ENCODE data around the gene ACSBG1. TPM values are rescaled to one million over a fixed set of nuclear protein-coding genes. Genes with fewer than 3 reads are reported as not detected.
A peak's percentile ranks its signal among the peaks of the same experiment; 100 is the strongest.

ACSBG1 gene
- total and polyA plus RNA-seq, 10 donors = 0.16 to 0.33 (median 0.25) TPM; not detected in 4

DNA sequence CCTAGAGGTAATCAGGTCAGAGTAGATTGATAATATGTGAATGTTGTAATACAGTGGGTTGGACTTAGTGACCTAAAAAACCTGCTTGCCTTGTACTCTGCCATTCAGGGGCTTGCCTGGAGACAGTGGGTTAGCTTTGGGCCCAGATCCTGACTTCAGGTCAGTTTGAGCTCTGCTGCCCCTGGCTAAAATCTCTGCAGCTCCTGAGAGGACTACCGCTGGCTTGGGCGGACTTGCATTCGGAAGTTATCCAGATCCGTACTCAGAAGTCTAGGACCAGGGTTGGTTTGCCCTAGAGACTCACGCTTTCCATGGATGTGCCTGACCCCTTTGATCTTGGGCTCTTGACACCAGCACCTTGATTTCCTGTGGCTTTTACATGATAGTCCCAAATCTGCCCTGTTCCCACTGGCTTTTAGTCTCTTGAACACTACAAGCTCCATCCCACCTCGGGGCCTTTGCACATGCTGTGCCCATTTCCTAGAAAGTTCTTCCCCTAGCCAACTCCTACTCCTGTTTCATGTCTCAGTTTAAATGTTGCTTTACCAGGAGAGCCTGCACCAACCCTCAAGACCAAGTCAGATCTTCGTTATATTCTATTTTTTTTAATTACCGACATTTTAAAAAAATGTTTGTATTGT lies 5.9 kb downstream of the ACSBG1 start:
- TF ChIP-seq, protein P1, sequence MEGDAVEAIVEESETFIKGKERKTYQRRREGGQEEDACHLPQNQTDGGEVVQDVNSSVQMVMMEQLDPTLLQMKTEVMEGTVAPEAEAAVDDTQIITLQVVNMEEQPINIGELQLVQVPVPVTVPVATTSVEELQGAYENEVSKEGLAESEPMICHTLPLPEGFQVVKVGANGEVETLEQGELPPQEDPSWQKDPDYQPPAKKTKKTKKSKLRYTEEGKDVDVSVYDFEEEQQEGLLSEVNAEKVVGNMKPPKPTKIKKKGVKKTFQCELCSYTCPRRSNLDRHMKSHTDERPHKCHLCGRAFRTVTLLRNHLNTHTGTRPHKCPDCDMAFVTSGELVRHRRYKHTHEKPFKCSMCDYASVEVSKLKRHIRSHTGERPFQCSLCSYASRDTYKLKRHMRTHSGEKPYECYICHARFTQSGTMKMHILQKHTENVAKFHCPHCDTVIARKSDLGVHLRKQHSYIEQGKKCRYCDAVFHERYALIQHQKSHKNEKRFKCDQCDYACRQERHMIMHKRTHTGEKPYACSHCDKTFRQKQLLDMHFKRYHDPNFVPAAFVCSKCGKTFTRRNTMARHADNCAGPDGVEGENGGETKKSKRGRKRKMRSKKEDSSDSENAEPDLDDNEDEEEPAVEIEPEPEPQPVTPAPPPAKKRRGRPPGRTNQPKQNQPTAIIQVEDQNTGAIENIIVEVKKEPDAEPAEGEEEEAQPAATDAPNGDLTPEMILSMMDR (IDR thresholded peaks at IDR 0.05 in 8 of 11, conservative IDR thresholded peaks at IDR 0.05 in 3 of 11) = no peak
- TF ChIP-seq POLR2AphosphoS5 (IDR thresholded peaks at IDR 0.05) (no peak), POLR2A (IDR thresholded peaks at IDR 0.05) (no peak)
- H3K27ac ChIP-seq = no peak overlapping the region
- H3K27me3 ChIP-seq (replicated peaks in 1 of 7) = peaks cover 0 to under 1% (median 0%) of the 10 kb centered on the region in 7 donors
- H3K4me1 ChIP-seq = no peaks in the 10 kb centered on the region
- no peaks in the 10 kb centered on the region for H3K36me3 ChIP-seq
- intact Hi-C loops (cut with DNase I; ENCODE audit: low total_unique reads) = no loop called here
- no peaks in the 10 kb centered on the region for H3K9me3 ChIP-seq
- 83 to 94% (median 88%) methylated on average over 8 of the region's 8 CpGs for WGBS, 5 donors
- H3K4me3 ChIP-seq = no peak overlapping the region
- peak; percentile 47 for DNase-seq

GRCh38 chr15:78225783-78226541 lies 8.4 kb downstream of the ACSBG1 start:
- H3K36me3 ChIP-seq = no peaks in the 10 kb centered on the region
- no peak for TF ChIP-seq POLR2A (IDR thresholded peaks at IDR 0.05)
- TF ChIP-seq, protein P1 (IDR thresholded peaks at IDR 0.05 in 8 of 11, conservative IDR thresholded peaks at IDR 0.05 in 3 of 11) = no peak
- no peak for TF ChIP-seq POLR2AphosphoS5 (IDR thresholded peaks at IDR 0.05)
- no peak overlapping the region for H3K4me3 ChIP-seq
- 69 to 89% (median 73%) methylated on average over 3 of the region's 3 CpGs for WGBS, 5 donors
- no peak for DNase-seq
- no peaks in the 10 kb centered on the region for H3K4me1 ChIP-seq
- H3K27me3 ChIP-seq (replicated peaks in 1 of 7) = no peaks in the 10 kb centered on the region
- H3K9me3 ChIP-seq = no peaks in the 10 kb centered on the region
- intact Hi-C loops (cut with DNase I; ENCODE audit: low total_unique reads) = no loop called here
- H3K27ac ChIP-seq = no peak overlapping the region

DNA sequence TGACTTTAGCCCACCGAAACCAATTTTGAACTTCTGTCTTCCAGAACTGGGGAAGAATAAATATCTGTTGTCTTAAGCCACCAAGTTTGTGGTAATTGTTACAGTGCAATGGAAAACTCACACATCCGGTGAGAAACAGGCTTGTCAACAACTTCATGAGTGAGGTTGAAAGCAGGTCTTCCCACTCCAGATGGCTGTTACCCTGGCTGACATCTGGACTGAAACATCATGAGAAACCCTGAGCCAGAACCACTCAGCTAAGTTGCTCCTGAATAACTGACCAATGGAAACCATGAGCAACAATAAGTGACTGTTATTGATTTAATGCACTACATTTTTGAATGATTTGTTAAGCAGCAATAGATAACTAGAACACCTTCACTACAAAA lies 10.3 kb downstream of the ACSBG1 start:
- no peak for TF ChIP-seq POLR2A (IDR thresholded peaks at IDR 0.05)
- intact Hi-C loops (cut with DNase I; ENCODE audit: low total_unique reads) = no loop called here

GRCh38 chr15:78223396-78224022 lies 10.9 kb downstream of the ACSBG1 start:
- WGBS, 5 donors = 57 to 66% (median 62%) methylated on average over 4 of the region's 4 CpGs
- DNase-seq = peak; percentile 12
- no peaks in the 10 kb centered on the region for H3K4me1 ChIP-seq

More for the DNA sequence above, 10.3 kb downstream of the ACSBG1 start:
- peak; percentile 6 for DNase-seq
- H3K27ac ChIP-seq = peak overlapping the region in 3 of 8 donors; percentile 10 to 39 (median 15)
- no peak overlapping the region for H3K4me3 ChIP-seq
- no peaks in the 10 kb centered on the region for H3K9me3 ChIP-seq
- WGBS, 5 donors = 83 to 93% (median 88%) methylated on average over 2 of the region's 2 CpGs
- no peaks in the 10 kb centered on the region for H3K27me3 ChIP-seq (replicated peaks in 1 of 7)
- no peaks in the 10 kb centered on the region for H3K4me1 ChIP-seq
- H3K36me3 ChIP-seq = no peaks in the 10 kb centered on the region

More at GRCh38 chr15:78223396-78224022, 10.9 kb downstream of the ACSBG1 start:
- no peaks in the 10 kb centered on the region for H3K27me3 ChIP-seq (replicated peaks in 1 of 7)
- H3K27ac ChIP-seq = peak overlapping the region in 3 of 8 donors; percentile 10 to 39 (median 15)
- H3K36me3 ChIP-seq = no peaks in the 10 kb centered on the region
- no peaks in the 10 kb centered on the region for H3K9me3 ChIP-seq
- no peak overlapping the region for H3K4me3 ChIP-seq
- TF ChIP-seq POLR2A (IDR thresholded peaks at IDR 0.05) (no peak), POLR2AphosphoS5 (IDR thresholded peaks at IDR 0.05) (no peak)
- TF ChIP-seq, protein P1 (IDR thresholded peaks at IDR 0.05 in 8 of 11, conservative IDR thresholded peaks at IDR 0.05 in 3 of 11) = no peak
- intact Hi-C loops (cut with DNase I; ENCODE audit: low total_unique reads) = no loop called here

Data from spleen (tissue), 11 donors.